ENCODE data around the gene CBARP. TPM values are rescaled to one million over a fixed set of nuclear protein-coding genes. Genes with fewer than 3 reads are reported as not detected.

The CBARP gene
- total RNA-seq, 4 donors from 2014 or later, result 0.58 to 1.0 (median 0.99) TPM; not detected in 1

DNA sequence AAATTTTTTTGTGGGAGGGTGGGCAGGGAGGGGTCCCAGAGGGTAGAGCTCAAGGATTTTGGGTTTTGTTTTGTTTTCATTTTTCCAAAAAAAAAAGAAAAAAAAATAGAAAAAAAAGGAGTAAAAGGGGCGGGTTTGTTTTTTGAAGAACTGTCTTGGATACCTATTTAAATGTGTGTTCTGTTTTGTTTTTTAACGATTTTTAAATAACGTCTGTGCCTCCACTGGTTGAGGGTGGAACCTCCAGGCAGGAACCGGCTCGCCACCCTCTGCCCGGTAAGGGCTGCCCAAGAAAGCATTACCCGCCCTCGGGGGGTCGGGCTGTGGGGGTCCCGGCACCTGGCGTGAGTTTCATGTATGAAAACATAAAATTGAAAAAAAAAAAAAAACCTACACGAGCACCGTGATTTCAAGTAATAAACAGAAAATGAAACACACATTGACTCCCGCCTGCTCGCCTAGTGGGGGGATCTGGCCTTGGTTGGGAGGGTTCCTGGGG is 21.0 kb upstream of the CBARP start:
- Histone ChIP-seq H3K36me3 (peaks cover 29 to 47% (median 45%) of the 10 kb centered on the region in 4 donors), H3K27ac (replicated peaks in 1 of 4) (peak overlapping the region; percentile 99 to 100 (median 100)), H3K4me3 (peak overlapping the region; percentile 24 to 44 (median 31)), H3K4me1 (peaks cover 87 to 95% (median 92%) of the 10 kb centered on the region in 4 donors), H3K27me3 (peaks cover 0 to 3% (median 0%) of the 10 kb centered on the region in 4 donors), H3K9me3 (no peaks in the 10 kb centered on the region)
- TF ChIP-seq POLR2AphosphoS5 (IDR thresholded peaks at IDR 0.05) (no peak), EP300 (IDR thresholded peaks at IDR 0.05) (no peak)
- TF ChIP-seq, protein P1, sequence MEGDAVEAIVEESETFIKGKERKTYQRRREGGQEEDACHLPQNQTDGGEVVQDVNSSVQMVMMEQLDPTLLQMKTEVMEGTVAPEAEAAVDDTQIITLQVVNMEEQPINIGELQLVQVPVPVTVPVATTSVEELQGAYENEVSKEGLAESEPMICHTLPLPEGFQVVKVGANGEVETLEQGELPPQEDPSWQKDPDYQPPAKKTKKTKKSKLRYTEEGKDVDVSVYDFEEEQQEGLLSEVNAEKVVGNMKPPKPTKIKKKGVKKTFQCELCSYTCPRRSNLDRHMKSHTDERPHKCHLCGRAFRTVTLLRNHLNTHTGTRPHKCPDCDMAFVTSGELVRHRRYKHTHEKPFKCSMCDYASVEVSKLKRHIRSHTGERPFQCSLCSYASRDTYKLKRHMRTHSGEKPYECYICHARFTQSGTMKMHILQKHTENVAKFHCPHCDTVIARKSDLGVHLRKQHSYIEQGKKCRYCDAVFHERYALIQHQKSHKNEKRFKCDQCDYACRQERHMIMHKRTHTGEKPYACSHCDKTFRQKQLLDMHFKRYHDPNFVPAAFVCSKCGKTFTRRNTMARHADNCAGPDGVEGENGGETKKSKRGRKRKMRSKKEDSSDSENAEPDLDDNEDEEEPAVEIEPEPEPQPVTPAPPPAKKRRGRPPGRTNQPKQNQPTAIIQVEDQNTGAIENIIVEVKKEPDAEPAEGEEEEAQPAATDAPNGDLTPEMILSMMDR (IDR thresholded peaks at IDR 0.05), result peak in 1 of 3 experiments; percentile 6
- WGBS, result 28% methylated on average over 15 of the region's 15 CpGs
- intact Hi-C loops (cut with DNase I), result no loop called here
- DNase-seq (ENCODE audit: extremely low spot score), result no peak

DNA sequence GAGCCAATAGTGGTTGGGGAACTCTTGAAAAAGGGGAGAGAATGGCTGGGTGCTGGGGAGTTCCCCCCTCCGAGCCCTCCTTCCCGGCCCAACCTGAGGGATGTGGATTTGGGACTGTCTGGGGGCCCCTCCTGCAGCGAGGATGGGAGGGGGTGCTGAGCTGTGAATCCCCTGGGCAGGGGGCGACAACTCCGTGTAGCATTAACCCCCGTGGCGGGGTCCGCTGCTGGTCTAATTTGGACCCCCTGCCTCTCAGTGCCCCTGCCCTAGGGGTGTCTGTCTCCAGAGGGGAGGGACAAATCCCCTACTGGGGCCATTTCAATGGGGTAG is 20.3 kb upstream of the CBARP start:
- peaks cover 0 to 3% (median 0%) of the 10 kb centered on the region in 4 donors for H3K27me3 ChIP-seq
- peaks cover 29 to 50% (median 46%) of the 10 kb centered on the region in 4 donors for H3K36me3 ChIP-seq
- TF ChIP-seq EP300 (IDR thresholded peaks at IDR 0.05), result no peak
- no peak for TF ChIP-seq POLR2AphosphoS5 (IDR thresholded peaks at IDR 0.05)
- TF ChIP-seq, protein P1 (IDR thresholded peaks at IDR 0.05), result no peak
- TF ChIP-seq POLR2A (IDR thresholded peaks at IDR 0.05; ENCODE audit: low read depth), result no peak
- peaks cover 92 to 99% (median 98%) of the 10 kb centered on the region in 4 donors for H3K4me1 ChIP-seq
- no peak overlapping the region for H3K4me3 ChIP-seq
- DNase-seq (ENCODE audit: extremely low spot score), result no peak
- intact Hi-C loops (cut with DNase I), result no loop called here
- H3K9me3 ChIP-seq, result no peaks in the 10 kb centered on the region
- 61% methylated on average over 4 of the region's 8 CpGs for WGBS
- H3K27ac ChIP-seq (replicated peaks in 1 of 4), result peak overlapping the region; percentile 99 to 100 (median 100)

DNA sequence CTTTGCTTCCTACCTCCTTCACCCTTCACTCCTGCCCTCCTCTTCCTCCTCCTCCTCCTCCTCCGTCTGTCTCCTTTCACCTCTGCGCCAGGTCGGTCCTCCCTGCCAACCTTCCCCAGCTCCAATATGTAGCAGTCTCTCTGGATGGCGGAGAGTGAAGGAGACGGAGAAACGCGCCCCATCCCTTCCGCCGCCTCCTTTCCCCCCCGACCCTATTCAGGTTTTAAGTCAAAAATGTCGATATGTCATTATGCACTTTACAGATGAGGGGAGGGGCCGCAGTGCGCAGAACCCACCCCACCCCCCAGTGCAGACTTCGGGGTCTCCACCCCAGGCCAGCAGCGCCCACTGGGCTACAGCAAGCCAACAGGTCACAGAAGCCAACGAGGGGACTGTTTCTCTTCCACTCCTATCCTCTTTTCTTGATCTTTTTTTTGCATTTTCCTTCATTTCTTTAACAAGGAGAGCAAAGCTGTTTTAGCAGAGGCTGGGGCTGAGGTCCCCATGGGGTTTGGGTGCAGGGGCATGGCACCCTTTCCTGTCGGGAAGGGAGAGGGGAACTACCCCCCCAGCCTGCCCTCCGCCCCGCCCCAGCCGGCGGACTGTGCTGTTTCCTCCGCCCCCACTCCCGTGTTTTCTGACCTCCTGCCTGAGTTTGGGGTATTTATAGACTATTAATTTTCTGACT is 19.8 kb upstream of the CBARP start:
- H3K4me1 ChIP-seq, result peaks cover 89 to 99% (median 99%) of the 10 kb centered on the region in 4 donors
- H3K9me3 ChIP-seq, result no peaks in the 10 kb centered on the region
- peak overlapping the region; percentile 99 to 100 (median 100) for H3K27ac ChIP-seq (replicated peaks in 1 of 4)
- H3K4me3 ChIP-seq, result no peak overlapping the region
- no peak for DNase-seq (ENCODE audit: extremely low spot score)
- intact Hi-C loops (cut with DNase I), result no loop called here
- no peak for TF ChIP-seq EP300 (IDR thresholded peaks at IDR 0.05)
- no peak for TF ChIP-seq POLR2AphosphoS5 (IDR thresholded peaks at IDR 0.05)
- no peak for TF ChIP-seq POLR2A (IDR thresholded peaks at IDR 0.05; ENCODE audit: low read depth)
- TF ChIP-seq, protein P1 (IDR thresholded peaks at IDR 0.05), result no peak
- peaks cover 29 to 50% (median 46%) of the 10 kb centered on the region in 4 donors for H3K36me3 ChIP-seq
- 60% methylated on average over 23 of the region's 23 CpGs for WGBS
- H3K27me3 ChIP-seq, result peaks cover 0 to 3% (median 0%) of the 10 kb centered on the region in 4 donors

DNA sequence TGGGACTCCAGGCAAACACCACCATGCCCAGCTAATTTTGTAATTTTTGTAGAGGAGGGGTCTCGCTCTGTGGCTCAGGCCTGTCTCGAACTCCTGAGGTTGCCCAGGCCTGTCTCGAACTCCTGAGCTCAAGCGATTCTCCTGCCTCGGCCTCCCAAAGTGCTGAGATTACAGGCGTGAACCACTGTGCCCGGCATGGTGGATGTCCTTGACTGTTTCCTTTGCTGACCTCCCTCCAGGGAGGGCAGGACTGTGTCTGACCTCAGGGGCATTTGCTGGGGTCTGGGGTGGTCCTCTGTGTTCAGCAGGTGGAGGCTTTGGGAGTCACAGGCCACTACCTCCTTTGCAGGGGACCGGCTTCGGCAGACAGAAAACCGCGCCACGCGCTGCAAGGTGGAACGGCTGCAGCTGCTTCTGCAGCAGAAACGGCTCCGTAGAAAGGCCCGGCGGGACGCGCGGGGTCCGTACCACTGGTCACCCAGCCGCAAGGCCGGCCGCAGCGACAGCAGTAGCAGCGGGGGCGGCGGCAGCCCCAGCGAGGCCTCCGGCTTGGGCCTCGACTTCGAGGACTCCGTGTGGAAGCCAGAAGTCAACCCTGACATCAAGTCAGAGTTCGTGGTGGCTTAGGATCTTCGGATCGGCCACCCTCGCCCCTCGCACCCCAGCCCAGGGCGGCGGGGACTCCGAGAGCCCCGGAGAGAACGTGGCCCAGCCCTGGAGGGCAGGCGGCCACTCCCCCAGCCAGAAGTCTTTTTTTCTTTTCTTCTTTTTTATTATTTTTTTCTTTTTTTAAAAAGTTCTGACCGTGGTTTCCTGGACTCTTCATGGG is 19.1 kb upstream of the CBARP start:
- peaks cover 83 to 99% (median 98%) of the 10 kb centered on the region in 4 donors for H3K4me1 ChIP-seq
- WGBS, result 77% methylated on average over 21 of the region's 46 CpGs
- no peaks in the 10 kb centered on the region for H3K9me3 ChIP-seq
- H3K27me3 ChIP-seq, result peaks cover 0 to 3% (median 0%) of the 10 kb centered on the region in 4 donors
- intact Hi-C loops (cut with DNase I), result no loop called here
- peaks cover 30 to 53% (median 49%) of the 10 kb centered on the region in 4 donors for H3K36me3 ChIP-seq
- no peak overlapping the region for H3K4me3 ChIP-seq
- TF ChIP-seq POLR2AphosphoS5 (IDR thresholded peaks at IDR 0.05) (peak in 1 of 2 donors; percentile 42), EP300 (IDR thresholded peaks at IDR 0.05) (no peak)
- no peak for DNase-seq (ENCODE audit: extremely low spot score)
- H3K27ac ChIP-seq (replicated peaks in 1 of 4), result peak overlapping the region; percentile 99 to 100 (median 100)

All from esophagus muscularis mucosa (tissue), 4 donors.